ENCODE measurements around the gene STAG1.

GRCh38 chr3:136353461-136353860, 398.7 kb downstream of the STAG1 start:
- TF ChIP-seq POLR2AphosphoS5 (IDR thresholded peaks at IDR 0.05) (no peak), POLR2A (IDR thresholded peaks at IDR 0.05) (no peak)
